Measurements from ENCODE around the gene COPZ2.

The COPZ2 gene

DNA sequence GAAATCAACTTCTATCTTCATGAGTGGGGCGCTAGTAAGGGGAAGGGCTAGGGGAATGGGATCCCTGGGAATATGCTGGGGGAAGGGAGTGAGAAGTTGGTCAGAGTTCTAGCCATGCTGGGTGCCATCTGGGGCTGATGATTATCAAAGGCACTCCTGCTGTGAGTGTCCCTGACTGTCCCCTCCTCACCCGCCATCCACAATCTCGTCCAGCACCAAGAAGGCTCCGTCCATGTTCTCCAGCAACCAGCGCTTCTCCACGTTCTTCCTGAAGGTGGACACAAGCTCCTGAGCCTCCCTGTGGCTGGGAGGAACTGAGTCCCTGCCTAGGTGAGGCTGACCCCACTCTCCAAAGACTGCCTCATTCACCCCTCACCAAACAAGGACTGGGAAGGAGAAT is 5.6 kb downstream of the COPZ2 start:
- TF ChIP-seq, protein P1, sequence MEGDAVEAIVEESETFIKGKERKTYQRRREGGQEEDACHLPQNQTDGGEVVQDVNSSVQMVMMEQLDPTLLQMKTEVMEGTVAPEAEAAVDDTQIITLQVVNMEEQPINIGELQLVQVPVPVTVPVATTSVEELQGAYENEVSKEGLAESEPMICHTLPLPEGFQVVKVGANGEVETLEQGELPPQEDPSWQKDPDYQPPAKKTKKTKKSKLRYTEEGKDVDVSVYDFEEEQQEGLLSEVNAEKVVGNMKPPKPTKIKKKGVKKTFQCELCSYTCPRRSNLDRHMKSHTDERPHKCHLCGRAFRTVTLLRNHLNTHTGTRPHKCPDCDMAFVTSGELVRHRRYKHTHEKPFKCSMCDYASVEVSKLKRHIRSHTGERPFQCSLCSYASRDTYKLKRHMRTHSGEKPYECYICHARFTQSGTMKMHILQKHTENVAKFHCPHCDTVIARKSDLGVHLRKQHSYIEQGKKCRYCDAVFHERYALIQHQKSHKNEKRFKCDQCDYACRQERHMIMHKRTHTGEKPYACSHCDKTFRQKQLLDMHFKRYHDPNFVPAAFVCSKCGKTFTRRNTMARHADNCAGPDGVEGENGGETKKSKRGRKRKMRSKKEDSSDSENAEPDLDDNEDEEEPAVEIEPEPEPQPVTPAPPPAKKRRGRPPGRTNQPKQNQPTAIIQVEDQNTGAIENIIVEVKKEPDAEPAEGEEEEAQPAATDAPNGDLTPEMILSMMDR (IDR thresholded peaks at IDR 0.05; ENCODE audit: low read depth, low read length), result no peak
- H3K4me3 ChIP-seq (replicated peaks in 1 of 2; ENCODE audit: low read depth in 2 of 2, low read length in 2 of 2), result no peak overlapping the region
- DNase-seq (ENCODE audit: low read depth in 2 of 2), result no peak

DNA sequence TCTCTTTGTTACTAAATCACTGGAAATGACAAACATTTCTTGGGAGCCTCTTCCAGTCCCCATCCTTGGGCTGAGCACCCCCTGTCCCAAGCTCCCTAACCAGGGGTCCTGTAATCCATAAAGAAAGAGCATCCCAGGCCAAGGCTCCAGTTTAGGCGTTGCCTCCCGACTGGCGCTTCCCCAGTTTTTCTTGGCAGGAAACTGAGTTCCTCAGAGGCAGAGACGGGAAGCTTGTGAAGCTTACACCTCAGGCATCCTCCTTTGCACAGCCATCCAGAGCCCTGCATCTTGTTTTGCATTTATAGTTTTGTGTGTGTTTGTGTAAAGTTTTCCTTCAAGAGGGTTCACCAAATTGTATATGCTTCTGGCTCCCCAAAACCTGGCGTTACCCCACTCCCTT is 7.1 kb downstream of the COPZ2 start:
- peak; percentile 36 to 64 for DNase-seq (ENCODE audit: low read depth in 2 of 2)
- no peak overlapping the region for H3K4me3 ChIP-seq (replicated peaks in 1 of 2; ENCODE audit: low read depth in 2 of 2, low read length in 2 of 2)
- TF ChIP-seq, protein P1 (IDR thresholded peaks at IDR 0.05; ENCODE audit: low read depth, low read length), result no peak

DNA sequence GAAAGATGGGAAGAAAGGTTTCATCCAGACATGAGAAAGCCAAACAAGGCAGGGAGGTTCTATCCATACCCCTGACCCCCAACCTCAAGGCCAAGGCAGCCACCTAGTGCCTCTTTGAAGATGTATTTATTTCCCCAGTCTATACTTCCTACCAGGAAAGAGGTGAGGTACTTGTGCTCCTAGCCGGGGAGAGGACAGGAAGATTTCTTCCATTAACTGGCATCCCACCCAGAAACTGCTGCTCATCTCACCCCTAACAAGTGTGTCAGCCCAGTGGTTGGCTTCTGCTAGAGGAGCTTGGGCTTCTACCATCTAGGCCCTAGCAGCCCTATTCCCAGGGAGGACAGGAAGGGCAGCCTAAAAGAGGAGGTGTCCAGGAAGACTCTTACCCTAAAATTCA is 8.9 kb downstream of the COPZ2 start:
- no peak overlapping the region for H3K4me3 ChIP-seq (replicated peaks in 1 of 2; ENCODE audit: low read depth in 2 of 2, low read length in 2 of 2)
- no peak for DNase-seq (ENCODE audit: low read depth in 2 of 2)
- TF ChIP-seq, protein P1 (IDR thresholded peaks at IDR 0.05; ENCODE audit: low read depth, low read length), result no peak

GRCh38 chr17:48027322-48027981 is 10.1 kb downstream of the COPZ2 start:
- no peak for DNase-seq (ENCODE audit: low read depth in 2 of 2)
- no peak overlapping the region for H3K4me3 ChIP-seq (replicated peaks in 1 of 2; ENCODE audit: low read depth in 2 of 2, low read length in 2 of 2)
- TF ChIP-seq, protein P1 (IDR thresholded peaks at IDR 0.05; ENCODE audit: low read depth, low read length), result no peak

DNA sequence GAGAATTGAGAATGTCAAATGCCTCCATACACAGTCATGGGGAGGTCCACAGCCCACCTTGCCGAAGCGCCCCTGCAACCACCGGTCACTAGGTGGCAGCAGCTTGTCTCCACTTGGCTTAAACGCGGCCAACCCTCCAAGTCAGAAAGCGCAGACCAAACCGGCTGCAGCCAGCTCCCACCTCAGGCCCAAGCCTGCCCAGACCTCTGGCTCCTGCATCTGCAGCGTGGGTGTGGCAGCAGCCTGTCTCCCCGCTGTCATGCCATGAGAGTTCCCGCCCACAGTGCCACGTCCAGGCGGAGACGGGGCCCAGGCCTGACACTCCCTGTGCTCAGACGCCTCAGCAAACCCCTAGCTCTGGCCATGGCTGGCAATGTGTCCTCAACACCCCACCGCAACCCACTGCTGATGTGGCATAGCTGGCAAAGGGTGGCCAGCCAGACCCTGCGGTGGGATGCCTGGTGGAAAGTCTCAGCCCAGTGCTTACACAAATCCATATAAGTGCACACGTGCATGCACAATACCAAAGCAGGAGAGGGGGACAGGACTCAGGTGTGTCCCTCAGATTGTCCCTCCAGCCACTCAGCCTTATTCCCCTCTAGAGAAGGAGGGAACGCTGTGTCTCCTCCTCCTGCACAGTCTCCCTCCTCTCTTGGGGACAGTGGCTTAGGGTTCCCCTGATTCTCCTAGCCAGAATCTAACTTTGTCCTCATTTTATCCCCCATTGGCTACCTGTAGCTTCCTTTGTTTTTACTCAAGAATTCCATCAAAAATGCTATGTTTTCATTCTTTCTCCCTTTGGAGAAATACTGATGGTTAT is 10.9 kb downstream of the COPZ2 start:
- no peak overlapping the region for H3K4me3 ChIP-seq (replicated peaks in 1 of 2; ENCODE audit: low read depth in 2 of 2, low read length in 2 of 2)
- peak; percentile 93 to 94 for DNase-seq (ENCODE audit: low read depth in 2 of 2)
- TF ChIP-seq, protein P1 (IDR thresholded peaks at IDR 0.05; ENCODE audit: low read depth, low read length), result peak; percentile 96

GRCh38 chr17:48025904-48026501 is 11.6 kb downstream of the COPZ2 start:
- DNase-seq (ENCODE audit: low read depth in 2 of 2), result no peak
- H3K4me3 ChIP-seq (replicated peaks in 1 of 2; ENCODE audit: low read depth in 2 of 2, low read length in 2 of 2), result peak overlapping the region in 1 of 2 donors; percentile 50
- TF ChIP-seq, protein P1 (IDR thresholded peaks at IDR 0.05; ENCODE audit: low read depth, low read length), result no peak

Measured in cardiac fibroblast (primary cell).